Epithelial cell of alveolus of lung (primary cell): ENCODE data around the gene OSER1. TPM values are rescaled to one million over a fixed set of nuclear protein-coding genes. Genes with fewer than 3 reads are reported as not detected.

Source experiments
- total RNA-seq: library from RNA; depleted of rRNA; stranded (reverse); fragments of >200 nt; gene quantifications from 2 replicates; pipeline ENCODE4 v1.2.1, GENCODE V29; 2015

The OSER1 gene
- total RNA-seq = 27.4 and 42.9 TPM in 2 replicates

DNA sequence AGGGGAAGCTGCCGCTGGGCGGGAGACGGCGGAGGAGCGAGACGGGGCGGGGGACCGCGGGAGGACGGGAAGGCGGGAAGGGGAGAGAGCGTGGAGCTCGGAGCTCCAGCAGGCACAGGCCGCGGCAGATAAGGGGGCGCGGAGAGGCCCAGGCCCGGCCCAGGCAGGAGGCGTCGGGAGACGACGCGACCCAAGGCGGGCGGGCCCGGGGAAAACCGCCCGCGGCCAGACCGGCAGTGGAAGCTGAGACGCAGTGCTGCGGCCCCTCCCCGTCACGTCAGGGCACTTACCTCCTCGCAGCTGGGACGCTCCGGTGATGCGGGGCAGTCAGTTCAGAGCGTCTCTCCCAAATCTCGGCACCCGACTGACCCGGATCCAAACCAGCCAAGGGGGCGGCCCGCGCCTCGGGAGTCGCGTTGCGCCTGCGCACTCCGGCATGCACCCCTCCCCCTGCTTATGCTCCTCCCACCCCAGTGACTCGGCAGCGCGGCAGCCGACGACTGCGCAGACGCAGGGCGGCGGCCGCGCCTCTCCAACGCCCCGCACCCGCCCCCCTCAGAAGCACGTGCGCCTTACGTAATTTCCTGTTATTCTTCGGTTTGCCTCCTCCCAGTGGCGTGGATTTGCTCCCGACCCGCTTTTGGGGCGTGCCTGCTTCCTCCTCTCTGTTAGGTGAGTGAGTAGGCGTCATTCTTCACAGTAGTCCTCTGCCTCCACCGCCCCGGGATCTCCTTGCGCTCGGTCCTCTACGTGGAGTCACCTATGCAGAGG is at the start of gene OSER1:
Gene OSER1 (minus strand): TSS at position 366 of the 771 bp plus-strand sequence. CDS start 3,814 bp downstream, outside the sequence.

DNA sequence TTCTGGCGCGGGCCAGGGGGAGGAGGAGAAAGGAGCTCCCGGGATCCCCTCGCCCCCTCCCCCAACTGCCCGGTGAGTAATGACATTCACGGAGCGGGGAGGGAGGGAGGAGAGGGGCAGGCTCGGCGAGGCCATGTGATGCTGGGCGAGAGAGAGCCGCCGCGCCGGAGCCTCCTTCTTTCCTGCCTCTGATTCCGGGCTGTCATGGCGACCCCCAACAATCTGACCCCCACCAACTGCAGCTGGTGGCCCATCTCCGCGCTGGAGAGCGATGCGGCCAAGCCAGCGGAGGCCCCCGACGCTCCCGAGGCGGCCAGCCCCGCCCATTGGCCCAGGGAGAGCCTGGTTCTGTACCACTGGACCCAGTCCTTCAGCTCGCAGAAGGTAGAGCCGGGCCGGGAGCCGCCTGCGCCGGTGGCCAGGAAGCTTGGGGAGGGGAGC is 36.6 kb upstream of the OSER1 start, which contains the start of gene GDAP1L1:
Gene GDAP1L1 (plus strand): TSS at position 178 of the 441 bp plus-strand sequence. CDS start 27 bp downstream, at position 205.

DNA sequence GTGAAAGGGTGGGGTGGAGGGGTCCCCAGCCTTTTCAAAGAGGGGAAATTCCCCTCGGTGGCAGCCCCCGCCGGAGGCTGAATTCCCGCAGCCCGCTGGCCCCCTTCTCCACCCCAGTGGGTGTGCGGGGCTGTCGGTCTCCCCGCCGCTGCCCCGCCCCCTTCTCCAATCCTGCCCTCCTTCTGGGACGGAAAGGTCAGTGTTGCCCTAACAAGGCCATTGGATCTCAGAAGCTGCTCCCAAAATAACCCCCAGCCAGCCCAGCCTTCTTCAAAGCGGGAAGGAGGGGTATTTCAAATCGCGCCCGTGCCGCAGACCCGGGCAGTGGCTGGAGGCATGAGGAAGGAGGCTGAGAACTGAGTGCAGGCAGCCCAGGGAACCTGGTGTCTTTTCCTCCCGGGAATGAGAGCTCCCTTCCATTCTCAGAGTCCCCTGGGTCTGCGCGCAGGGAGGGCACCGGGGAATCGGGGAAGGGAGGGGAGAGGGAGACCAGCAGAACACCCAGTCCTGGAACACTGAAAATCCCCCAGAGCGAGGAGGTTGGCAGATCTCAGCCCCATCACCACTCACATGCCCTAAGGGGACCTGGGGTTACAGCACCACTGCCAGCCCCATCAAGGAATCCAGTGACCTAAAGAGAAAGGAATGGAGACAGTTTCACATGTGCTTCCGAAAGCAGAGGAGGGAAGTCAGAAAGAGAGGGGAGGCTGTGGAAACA is 23.4 kb downstream of the OSER1 start, which contains the start of gene JPH2:
Gene JPH2 (minus strand): TSS at position 135 of the 718 bp plus-strand sequence. CDS start 483 bp downstream, outside the sequence.

Other genes starting within 250 kb of the OSER1 start
- 0.16 and 0.39 TPM in 2 replicates for gene JPH2, start 23.6 kb downstream of the OSER1 start, total RNA-seq
- gene GDAP1L1, start 36.5 kb upstream of the OSER1 start, total RNA-seq = not detected in 2 replicates
- 3.6 and 6.4 TPM in 2 replicates for gene FITM2, start 100.4 kb upstream of the OSER1 start, total RNA-seq
- gene R3HDML, start 126.3 kb upstream of the OSER1 start, total RNA-seq = not detected in 2 replicates
- not detected in 2 replicates for gene HNF4A, start 144.9 kb upstream of the OSER1 start, total RNA-seq